GM12878 (cell line): ENCODE measurements around the gene PLEKHA7. TPM values are rescaled to one million over a fixed set of nuclear protein-coding genes. Genes with fewer than 3 reads are reported as not detected.

Experiments used
- ATAC-seq: fragments of 200-7000 bp; cut with Tn5 transposase; 3 replicates; pipeline ENCODE4 v1.9.1; 2020; ENCODE audit warnings: mild to moderate bottlenecking, moderate library complexity
- BruUV-seq: library from RNA; stranded (reverse); fragments of 400-500 nt; replicated peaks from 2 replicates; lab custom pipeline; 2021; lab: Mats Ljungman, UMichigan
- CTCF ChIA-PET: fragments of 300-600 bp; sonication (Branson Sonifier 250); formaldehyde crosslinking; extraction: SDS; loops from one replicate; lab custom pipeline; 2021; ENCODE audit warnings: inconsistent platforms; lab: Yijun Ruan, JAX
- POLR2A ChIA-PET: fragments of 350-600 bp; formaldehyde crosslinking; extraction: SDS; loops from one replicate; lab custom pipeline; 2021; ENCODE audit warnings: inconsistent platforms; lab: Charles Lee
- RAD21 ChIA-PET: fragments of 300-600 bp; sonication (Branson Sonifier 250); formaldehyde crosslinking; loops from one replicate; lab custom pipeline; 2023; ENCODE audit warnings: antibody characterized with exemption; ENCODE audit not compliant: unreplicated experiment; lab: Charles Lee
- SMC1A ChIA-PET: fragments of 300-600 bp; sonication (Branson Sonifier 250); formaldehyde crosslinking; loops from one replicate; lab custom pipeline; 2023; ENCODE audit not compliant: unreplicated experiment, uncharacterized antibody; lab: Charles Lee
- DNase-seq: peaks from one replicate; pipeline ENCODE4 v3.0.0-alpha.2; 2011; ENCODE audit warnings: low read depth, low spot score
- FAIRE-seq: peaks from 3 replicates; lab custom pipeline; 2011; peaks lifted over from hg19 to GRCh38; lab: Jason Lieb, UNC
- H2AFZ ChIP-seq: 2 replicates; pipeline ENCODE4 v1.6.0; 2011; ENCODE audit warnings: low read depth, low read length, control low read depth; ENCODE audit not compliant: control insufficient read depth
- H3K27ac ChIP-seq: 2 replicates; pipeline ENCODE4 v1.5.1; 2011; ENCODE audit warnings: control low read depth; ENCODE audit not compliant: control insufficient read depth, insufficient read depth
- H3K27me3 ChIP-seq, 2 experiments: replicated peaks in 1 of 2; 2 replicates each; pipeline versions ENCODE4 v1.6.0 to v1.6.1; 2011; ENCODE audit warnings: low read length in 1 of 2; ENCODE audit not compliant: control insufficient read depth in 2 of 2, insufficient read depth in 2 of 2
- H3K36me3 ChIP-seq, 2 experiments: 2 replicates each; pipeline ENCODE4 v1.5.1; 2011; ENCODE audit warnings: low read length in 1 of 2; ENCODE audit not compliant: control insufficient read depth in 2 of 2, insufficient read depth in 2 of 2
- H3K4me1 ChIP-seq: 2 replicates; pipeline ENCODE4 v1.6.1; 2011; ENCODE audit warnings: mild to moderate bottlenecking, low read length, moderate library complexity, mixed read lengths; ENCODE audit not compliant: control insufficient read depth, insufficient read depth
- H3K4me2 ChIP-seq: 2 replicates; pipeline ENCODE4 v1.6.0; 2011; ENCODE audit warnings: control low read depth; ENCODE audit not compliant: control insufficient read depth, insufficient read depth
- H3K4me3 ChIP-seq: fragments of 200-600 bp; sonication (generic); 2 replicates; pipeline ENCODE4 v1.5.1; 2016
- H3K79me2 ChIP-seq: 2 replicates; pipeline ENCODE4 v1.6.0; 2011; ENCODE audit warnings: low read length; ENCODE audit not compliant: control insufficient read depth, insufficient read depth
- H3K9ac ChIP-seq: 2 replicates; pipeline ENCODE4 v1.8.0; 2011; ENCODE audit warnings: low read length, control low read depth, mixed read lengths; ENCODE audit not compliant: control insufficient read depth, insufficient read depth
- H3K9me3 ChIP-seq: replicated peaks from 3 replicates; pipeline ENCODE4 v1.5.1; 2011; ENCODE audit warnings: mild to moderate bottlenecking, low read length; ENCODE audit not compliant: control insufficient read depth, insufficient read depth
- H4K20me1 ChIP-seq: 2 replicates; pipeline ENCODE4 v1.6.0; 2011; ENCODE audit not compliant: control insufficient read depth, insufficient read depth
- ETV6 ChIP-seq, 2 experiments: fragments of 450-650 bp in 1 of 2; IDR thresholded peaks in 1 of 2; conservative IDR thresholded peaks in 1 of 2; 2 replicates each; pipeline ENCODE4 v1.6.1; 2014; ENCODE audit warnings: antibody characterized with exemption in 1 of 2, borderline replicate concordance in 1 of 2, low read depth in 1 of 2, mild to moderate bottlenecking in 1 of 2, moderate library complexity in 1 of 2
- HDGF ChIP-seq: fragments of 450-650 bp; IDR thresholded peaks from 2 replicates; pipeline ENCODE4 v1.6.1; 2016; ENCODE audit warnings: antibody characterized with exemption
- IRF4 ChIP-seq: IDR thresholded peaks from 2 replicates; pipeline ENCODE4 v1.6.1; 2011; ENCODE audit warnings: low read depth, low read length
- NFYA ChIP-seq: IDR thresholded peaks from 2 replicates; pipeline ENCODE4 v1.6.1; 2011; ENCODE audit warnings: low read depth, mild to moderate bottlenecking, low read length, improper control_type of control experiment, borderline replicate concordance
- TARDBP ChIP-seq: IDR thresholded peaks from 2 replicates; pipeline ENCODE4 v1.6.1; 2016; ENCODE audit warnings: borderline replicate concordance
- ZNF217 ChIP-seq: fragments of 450-650 bp; IDR thresholded peaks from 2 replicates; pipeline ENCODE4 v1.6.1; 2017; ENCODE audit warnings: antibody characterized with exemption, mild to moderate bottlenecking
- WGBS: methylation state at CpG from one replicate; pipeline ENCODE4 v1.1.6; 2016; ENCODE audit warnings: low lambda C conversion rate; ENCODE audit not compliant: insufficient replicate concordance, insufficient coverage; ENCODE audit errors: missing lambda C conversion rate; 5-methylcytosine and 5-hydroxymethylcytosine counted together
- in situ Hi-C: fragments of 300-500 bp; cut with MboI; formaldehyde crosslinking; loops from 9 replicates; pipeline ENCODE4 v1.14.3; 2018; ENCODE audit warnings: mixed read lengths
- intact Hi-C: fragments of 100-400 bp; cut with micrococcal nuclease; formaldehyde crosslinking; loops from one replicate; pipeline ENCODE4 v1.14.2; 2022; ENCODE audit not compliant: unreplicated experiment
- polyA plus RNA-seq, 11 experiments: library from polyadenylated mRNA; depleted of rRNA in 4 of 11; unstranded in 6 of 11; stranded (reverse) in 5 of 11; fragments of >200 nt; fragmentation: Nextera tagmentation in 4 of 11; fragmentation: Illumina TruSeq in 1 of 11; extraction: Ambion mirVana in 4 of 11; extraction: Trizol in 1 of 11; gene quantifications; 1 replicate in 1 of 11; 2 replicates in 10 of 11; pipeline versions ENCODE4 v1.2.1 to v1.2.3, GENCODE V29; 2011 to 2016; ENCODE audit warnings: inconsistent platforms in 2 of 11, missing spikeins in 2 of 11, low read depth in 1 of 11
- total RNA-seq, 4 experiments: library from RNA; depleted of rRNA in 3 of 4; stranded (reverse); fragments of >200 nt in 3 of 4; fragmentation: Illumina TruSeq in 1 of 4; extraction: Trizol in 1 of 4; gene quantifications; 2 replicates each; pipeline versions ENCODE4 v1.2.1 to v1.2.3, GENCODE V29; 2013 to 2021
- TF ChIP-seq, protein P1 (sequence below): fragments of 450-650 bp; IDR thresholded peaks from 2 replicates; pipeline ENCODE4 v1.6.1; 2017; ENCODE audit warnings: mild to moderate bottlenecking, moderate library complexity
- TF ChIP-seq, protein P2 (sequence below): fragments of 450-650 bp; IDR thresholded peaks from 2 replicates; pipeline ENCODE4 v1.6.1; 2016; ENCODE audit warnings: mild to moderate bottlenecking
- TF ChIP-seq, protein P3 (sequence below): fragments of 150-350 bp; IDR thresholded peaks from 2 replicates; pipeline ENCODE4 v1.6.1; 2014; ENCODE audit warnings: mild to moderate bottlenecking, low read depth, low read length
- TF ChIP-seq, protein P4 (sequence below): fragments of 450-650 bp; IDR thresholded peaks from 2 replicates; pipeline ENCODE4 v1.6.1; 2016; ENCODE audit warnings: mild to moderate bottlenecking, moderate library complexity, borderline replicate concordance

The PLEKHA7 gene
- total and polyA plus RNA-seq, 10 of the 15 experiments (the other 5 are each of a cell fraction or from before 2014, with no cell fraction given): 0.45 to 5.3 (median 2.1) TPM

DNA sequence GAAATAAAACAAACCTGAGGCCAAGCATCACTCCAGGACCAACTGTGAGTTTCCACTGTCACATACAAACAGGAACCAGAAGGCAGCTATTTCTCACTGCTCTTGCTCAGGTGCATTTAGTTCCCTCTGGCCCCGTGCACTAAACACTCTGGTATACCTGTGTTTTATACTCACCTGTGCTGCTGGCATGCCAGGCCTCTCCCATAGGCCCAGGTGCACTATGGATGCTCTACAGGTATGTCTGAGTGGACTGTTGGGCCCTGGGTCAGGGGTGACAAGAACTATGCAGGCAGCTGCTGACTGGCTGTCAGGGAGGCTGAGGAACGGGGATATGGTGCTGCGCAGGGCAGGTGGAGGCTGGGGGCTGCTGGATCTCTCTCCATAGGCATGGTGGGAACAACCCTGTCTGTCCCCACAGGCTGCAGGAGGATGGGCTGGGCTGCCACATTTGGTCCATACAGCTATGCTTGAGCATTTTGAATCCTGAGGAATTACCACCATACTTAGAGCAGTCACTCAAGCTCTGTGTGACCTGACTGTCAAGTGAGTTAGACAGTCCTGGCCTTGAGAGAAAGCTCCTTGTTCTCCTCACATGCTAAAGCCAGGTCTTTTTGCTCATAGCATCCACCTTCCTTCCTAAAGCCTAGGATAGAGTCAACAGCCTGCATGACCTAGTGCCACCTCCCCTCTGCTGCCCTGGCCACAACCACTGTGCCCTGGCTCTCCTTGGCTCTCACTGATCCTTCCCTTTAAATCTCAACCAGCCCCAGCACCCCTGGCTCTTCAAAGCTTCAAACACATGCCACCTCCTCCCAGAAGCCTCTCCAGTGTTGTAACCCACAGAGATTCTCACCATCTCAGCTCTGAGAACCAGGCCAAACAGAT is 202.8 kb downstream of the PLEKHA7 start:
- Histone ChIP-seq H3K9ac (no peak overlapping the region), H3K36me3 (no peaks in the 10 kb centered on the region), H3K27me3 (peaks cover 0 to under 1% of the 10 kb centered on the region in 2 experiments; a peak in 1 of 4 replicates), H4K20me1 (no peaks in the 10 kb centered on the region), H3K4me3 (no peak overlapping the region), H3K4me2 (no peak overlapping the region), H2AFZ (no peak overlapping the region), H3K9me3 (no peaks in the 10 kb centered on the region), H3K79me2 (no peaks in the 10 kb centered on the region), H3K27ac (no peak overlapping the region), H3K4me1 (no peaks in the 10 kb centered on the region)
- RAD21 ChIA-PET: no interaction called here
- WGBS: 68% methylated on average over 3 of the region's 3 CpGs
- ATAC-seq: no peak
- CTCF ChIA-PET: interaction anchor here (1.1 to 2.9 kb wide), 5 partner anchors 9 to 252 kb away, joined by 3 to 23 read pairs (median 5); no protein-coding TSS in a partner anchor
- intact Hi-C loops: no loop called here
- in situ Hi-C loops: loop anchor here (5.0 kb wide), 1 partner anchor 251 kb away; no protein-coding TSS in a partner anchor
- SMC1A ChIA-PET: interaction anchor here (0.8 to 2.0 kb wide), 3 partner anchors 10 to 26 kb away, joined by 3 to 13 read pairs (median 5); no protein-coding TSS in a partner anchor
- no TSS peak for BruUV-seq
- FAIRE-seq: no peak
- DNase-seq: no peak
- POLR2A ChIA-PET: no interaction called here
- TF ChIP-seq TARDBP (no peak), IRF4 (no peak), ZNF217 (no peak), ETV6 (conservative IDR thresholded peaks at IDR 0.05 in 1 of 2, IDR thresholded peaks at IDR 0.05 in 1 of 2; ENCODE audit: borderline replicate concordance in 1 of 2, low read depth in 1 of 2) (no peak), HDGF (no peak), NFYA (no peak)
- TF ChIP-seq, protein P1, sequence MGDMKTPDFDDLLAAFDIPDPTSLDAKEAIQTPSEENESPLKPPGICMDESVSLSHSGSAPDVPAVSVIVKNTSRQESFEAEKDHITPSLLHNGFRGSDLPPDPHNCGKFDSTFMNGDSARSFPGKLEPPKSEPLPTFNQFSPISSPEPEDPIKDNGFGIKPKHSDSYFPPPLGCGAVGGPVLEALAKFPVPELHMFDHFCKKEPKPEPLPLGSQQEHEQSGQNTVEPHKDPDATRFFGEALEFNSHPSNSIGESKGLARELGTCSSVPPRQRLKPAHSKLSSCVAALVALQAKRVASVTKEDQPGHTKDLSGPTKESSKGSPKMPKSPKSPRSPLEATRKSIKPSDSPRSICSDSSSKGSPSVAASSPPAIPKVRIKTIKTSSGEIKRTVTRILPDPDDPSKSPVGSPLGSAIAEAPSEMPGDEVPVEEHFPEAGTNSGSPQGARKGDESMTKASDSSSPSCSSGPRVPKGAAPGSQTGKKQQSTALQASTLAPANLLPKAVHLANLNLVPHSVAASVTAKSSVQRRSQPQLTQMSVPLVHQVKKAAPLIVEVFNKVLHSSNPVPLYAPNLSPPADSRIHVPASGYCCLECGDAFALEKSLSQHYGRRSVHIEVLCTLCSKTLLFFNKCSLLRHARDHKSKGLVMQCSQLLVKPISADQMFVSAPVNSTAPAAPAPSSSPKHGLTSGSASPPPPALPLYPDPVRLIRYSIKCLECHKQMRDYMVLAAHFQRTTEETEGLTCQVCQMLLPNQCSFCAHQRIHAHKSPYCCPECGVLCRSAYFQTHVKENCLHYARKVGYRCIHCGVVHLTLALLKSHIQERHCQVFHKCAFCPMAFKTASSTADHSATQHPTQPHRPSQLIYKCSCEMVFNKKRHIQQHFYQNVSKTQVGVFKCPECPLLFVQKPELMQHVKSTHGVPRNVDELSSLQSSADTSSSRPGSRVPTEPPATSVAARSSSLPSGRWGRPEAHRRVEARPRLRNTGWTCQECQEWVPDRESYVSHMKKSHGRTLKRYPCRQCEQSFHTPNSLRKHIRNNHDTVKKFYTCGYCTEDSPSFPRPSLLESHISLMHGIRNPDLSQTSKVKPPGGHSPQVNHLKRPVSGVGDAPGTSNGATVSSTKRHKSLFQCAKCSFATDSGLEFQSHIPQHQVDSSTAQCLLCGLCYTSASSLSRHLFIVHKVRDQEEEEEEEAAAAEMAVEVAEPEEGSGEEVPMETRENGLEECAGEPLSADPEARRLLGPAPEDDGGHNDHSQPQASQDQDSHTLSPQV: no peak
- TF ChIP-seq, protein P2, sequence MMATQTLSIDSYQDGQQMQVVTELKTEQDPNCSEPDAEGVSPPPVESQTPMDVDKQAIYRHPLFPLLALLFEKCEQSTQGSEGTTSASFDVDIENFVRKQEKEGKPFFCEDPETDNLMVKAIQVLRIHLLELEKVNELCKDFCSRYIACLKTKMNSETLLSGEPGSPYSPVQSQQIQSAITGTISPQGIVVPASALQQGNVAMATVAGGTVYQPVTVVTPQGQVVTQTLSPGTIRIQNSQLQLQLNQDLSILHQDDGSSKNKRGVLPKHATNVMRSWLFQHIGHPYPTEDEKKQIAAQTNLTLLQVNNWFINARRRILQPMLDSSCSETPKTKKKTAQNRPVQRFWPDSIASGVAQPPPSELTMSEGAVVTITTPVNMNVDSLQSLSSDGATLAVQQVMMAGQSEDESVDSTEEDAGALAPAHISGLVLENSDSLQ: no peak
- TF ChIP-seq, protein P3, sequence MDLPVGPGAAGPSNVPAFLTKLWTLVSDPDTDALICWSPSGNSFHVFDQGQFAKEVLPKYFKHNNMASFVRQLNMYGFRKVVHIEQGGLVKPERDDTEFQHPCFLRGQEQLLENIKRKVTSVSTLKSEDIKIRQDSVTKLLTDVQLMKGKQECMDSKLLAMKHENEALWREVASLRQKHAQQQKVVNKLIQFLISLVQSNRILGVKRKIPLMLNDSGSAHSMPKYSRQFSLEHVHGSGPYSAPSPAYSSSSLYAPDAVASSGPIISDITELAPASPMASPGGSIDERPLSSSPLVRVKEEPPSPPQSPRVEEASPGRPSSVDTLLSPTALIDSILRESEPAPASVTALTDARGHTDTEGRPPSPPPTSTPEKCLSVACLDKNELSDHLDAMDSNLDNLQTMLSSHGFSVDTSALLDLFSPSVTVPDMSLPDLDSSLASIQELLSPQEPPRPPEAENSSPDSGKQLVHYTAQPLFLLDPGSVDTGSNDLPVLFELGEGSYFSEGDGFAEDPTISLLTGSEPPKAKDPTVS: no peak
- TF ChIP-seq, protein P4, sequence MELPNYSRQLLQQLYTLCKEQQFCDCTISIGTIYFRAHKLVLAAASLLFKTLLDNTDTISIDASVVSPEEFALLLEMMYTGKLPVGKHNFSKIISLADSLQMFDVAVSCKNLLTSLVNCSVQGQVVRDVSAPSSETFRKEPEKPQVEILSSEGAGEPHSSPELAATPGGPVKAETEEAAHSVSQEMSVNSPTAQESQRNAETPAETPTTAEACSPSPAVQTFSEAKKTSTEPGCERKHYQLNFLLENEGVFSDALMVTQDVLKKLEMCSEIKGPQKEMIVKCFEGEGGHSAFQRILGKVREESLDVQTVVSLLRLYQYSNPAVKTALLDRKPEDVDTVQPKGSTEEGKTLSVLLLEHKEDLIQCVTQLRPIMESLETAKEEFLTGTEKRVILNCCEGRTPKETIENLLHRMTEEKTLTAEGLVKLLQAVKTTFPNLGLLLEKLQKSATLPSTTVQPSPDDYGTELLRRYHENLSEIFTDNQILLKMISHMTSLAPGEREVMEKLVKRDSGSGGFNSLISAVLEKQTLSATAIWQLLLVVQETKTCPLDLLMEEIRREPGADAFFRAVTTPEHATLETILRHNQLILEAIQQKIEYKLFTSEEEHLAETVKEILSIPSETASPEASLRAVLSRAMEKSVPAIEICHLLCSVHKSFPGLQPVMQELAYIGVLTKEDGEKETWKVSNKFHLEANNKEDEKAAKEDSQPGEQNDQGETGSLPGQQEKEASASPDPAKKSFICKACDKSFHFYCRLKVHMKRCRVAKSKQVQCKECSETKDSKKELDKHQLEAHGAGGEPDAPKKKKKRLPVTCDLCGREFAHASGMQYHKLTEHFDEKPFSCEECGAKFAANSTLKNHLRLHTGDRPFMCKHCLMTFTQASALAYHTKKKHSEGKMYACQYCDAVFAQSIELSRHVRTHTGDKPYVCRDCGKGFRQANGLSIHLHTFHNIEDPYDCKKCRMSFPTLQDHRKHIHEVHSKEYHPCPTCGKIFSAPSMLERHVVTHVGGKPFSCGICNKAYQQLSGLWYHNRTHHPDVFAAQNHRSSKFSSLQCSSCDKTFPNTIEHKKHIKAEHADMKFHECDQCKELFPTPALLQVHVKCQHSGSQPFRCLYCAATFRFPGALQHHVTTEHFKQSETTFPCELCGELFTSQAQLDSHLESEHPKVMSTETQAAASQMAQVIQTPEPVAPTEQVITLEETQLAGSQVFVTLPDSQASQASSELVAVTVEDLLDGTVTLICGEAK: no peak
